Measurements from ENCODE around the gene AKT3.

DNA sequence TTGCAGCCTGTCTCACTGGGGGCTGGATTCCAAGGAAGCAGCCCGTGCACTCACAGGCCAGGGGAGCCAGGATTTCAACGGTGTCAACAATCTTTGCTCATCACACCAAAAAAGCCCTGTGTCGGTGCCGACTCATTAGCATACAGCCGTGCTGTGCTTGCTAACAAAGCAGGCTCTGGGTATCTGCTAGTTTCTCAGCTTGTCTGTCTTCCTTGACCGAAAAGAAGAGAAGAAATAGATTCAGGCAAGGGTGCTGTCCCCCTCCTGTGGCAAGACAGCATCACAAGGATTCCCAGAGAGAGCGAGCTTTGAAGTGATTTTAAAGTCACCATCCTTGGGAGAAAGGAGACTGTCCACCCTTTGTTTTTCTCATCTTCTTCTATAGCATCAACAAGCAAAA, 379.5 kb downstream of the AKT3 start:
- TF ChIP-seq, protein P1, sequence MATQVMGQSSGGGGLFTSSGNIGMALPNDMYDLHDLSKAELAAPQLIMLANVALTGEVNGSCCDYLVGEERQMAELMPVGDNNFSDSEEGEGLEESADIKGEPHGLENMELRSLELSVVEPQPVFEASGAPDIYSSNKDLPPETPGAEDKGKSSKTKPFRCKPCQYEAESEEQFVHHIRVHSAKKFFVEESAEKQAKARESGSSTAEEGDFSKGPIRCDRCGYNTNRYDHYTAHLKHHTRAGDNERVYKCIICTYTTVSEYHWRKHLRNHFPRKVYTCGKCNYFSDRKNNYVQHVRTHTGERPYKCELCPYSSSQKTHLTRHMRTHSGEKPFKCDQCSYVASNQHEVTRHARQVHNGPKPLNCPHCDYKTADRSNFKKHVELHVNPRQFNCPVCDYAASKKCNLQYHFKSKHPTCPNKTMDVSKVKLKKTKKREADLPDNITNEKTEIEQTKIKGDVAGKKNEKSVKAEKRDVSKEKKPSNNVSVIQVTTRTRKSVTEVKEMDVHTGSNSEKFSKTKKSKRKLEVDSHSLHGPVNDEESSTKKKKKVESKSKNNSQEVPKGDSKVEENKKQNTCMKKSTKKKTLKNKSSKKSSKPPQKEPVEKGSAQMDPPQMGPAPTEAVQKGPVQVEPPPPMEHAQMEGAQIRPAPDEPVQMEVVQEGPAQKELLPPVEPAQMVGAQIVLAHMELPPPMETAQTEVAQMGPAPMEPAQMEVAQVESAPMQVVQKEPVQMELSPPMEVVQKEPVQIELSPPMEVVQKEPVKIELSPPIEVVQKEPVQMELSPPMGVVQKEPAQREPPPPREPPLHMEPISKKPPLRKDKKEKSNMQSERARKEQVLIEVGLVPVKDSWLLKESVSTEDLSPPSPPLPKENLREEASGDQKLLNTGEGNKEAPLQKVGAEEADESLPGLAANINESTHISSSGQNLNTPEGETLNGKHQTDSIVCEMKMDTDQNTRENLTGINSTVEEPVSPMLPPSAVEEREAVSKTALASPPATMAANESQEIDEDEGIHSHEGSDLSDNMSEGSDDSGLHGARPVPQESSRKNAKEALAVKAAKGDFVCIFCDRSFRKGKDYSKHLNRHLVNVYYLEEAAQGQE (IDR thresholded peaks at IDR 0.05), result no peak
- TF ChIP-seq FOSL2 (IDR thresholded peaks at IDR 0.05) (no peak), FOSL2 (CRISPR knock-in tag; IDR thresholded peaks at IDR 0.05) (no peak), JUN (IDR thresholded peaks at IDR 0.05) (no peak)
- TF ChIP-seq, protein P2, sequence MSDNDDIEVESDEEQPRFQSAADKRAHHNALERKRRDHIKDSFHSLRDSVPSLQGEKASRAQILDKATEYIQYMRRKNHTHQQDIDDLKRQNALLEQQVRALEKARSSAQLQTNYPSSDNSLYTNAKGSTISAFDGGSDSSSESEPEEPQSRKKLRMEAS (IDR thresholded peaks at IDR 0.05), result no peak
- TF ChIP-seq, protein P3, sequence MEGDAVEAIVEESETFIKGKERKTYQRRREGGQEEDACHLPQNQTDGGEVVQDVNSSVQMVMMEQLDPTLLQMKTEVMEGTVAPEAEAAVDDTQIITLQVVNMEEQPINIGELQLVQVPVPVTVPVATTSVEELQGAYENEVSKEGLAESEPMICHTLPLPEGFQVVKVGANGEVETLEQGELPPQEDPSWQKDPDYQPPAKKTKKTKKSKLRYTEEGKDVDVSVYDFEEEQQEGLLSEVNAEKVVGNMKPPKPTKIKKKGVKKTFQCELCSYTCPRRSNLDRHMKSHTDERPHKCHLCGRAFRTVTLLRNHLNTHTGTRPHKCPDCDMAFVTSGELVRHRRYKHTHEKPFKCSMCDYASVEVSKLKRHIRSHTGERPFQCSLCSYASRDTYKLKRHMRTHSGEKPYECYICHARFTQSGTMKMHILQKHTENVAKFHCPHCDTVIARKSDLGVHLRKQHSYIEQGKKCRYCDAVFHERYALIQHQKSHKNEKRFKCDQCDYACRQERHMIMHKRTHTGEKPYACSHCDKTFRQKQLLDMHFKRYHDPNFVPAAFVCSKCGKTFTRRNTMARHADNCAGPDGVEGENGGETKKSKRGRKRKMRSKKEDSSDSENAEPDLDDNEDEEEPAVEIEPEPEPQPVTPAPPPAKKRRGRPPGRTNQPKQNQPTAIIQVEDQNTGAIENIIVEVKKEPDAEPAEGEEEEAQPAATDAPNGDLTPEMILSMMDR (IDR thresholded peaks at IDR 0.05), result no peak

All from A549 (cell line).